8988T (cell line): ENCODE data around the gene TNFRSF4.

ENCODE experiments used
- DNase-seq: peaks from one replicate; pipeline ENCODE4 v3.0.0; 2011

Gene TNFRSF4

GRCh38 chr1:1232208-1232795 is 18.3 kb upstream of the TNFRSF4 start, which contains the start of gene B3GALT6:
B3GALT6 (plus strand) TSS chr1:1232237; CDS start chr1:1232279, 42 bp downstream.
- DNase-seq: no peak

- DNase-seq: peak; percentile 100
These were observed 17.7 kb upstream of the TNFRSF4 start, which contains the start of gene SDF4 for GRCh38 chr1:1231400-1232207. SDF4 (minus strand) TSS chr1:1232001; CDS start chr1:1228772, 3,229 bp downstream.

- DNase-seq: no peak
These were observed 16.9 kb upstream of the TNFRSF4 start for GRCh38 chr1:1230656-1231399.

- no peak for DNase-seq
These were observed 15.8 kb upstream of the TNFRSF4 start for GRCh38 chr1:1229770-1230169.

GRCh38 chr1:1228596-1229321 is 14.8 kb upstream of the TNFRSF4 start:
- DNase-seq: no peak

- DNase-seq: no peak
These were observed 14.2 kb upstream of the TNFRSF4 start for GRCh38 chr1:1228187-1228586.

GRCh38 chr1:1227386-1227785 is 13.4 kb upstream of the TNFRSF4 start:
- no peak for DNase-seq

GRCh38 chr1:1226566-1227362 is 12.8 kb upstream of the TNFRSF4 start:
- no peak for DNase-seq

GRCh38 chr1:1225913-1226312 is 12.0 kb upstream of the TNFRSF4 start:
- no peak for DNase-seq

- DNase-seq: no peak
These were observed 11.4 kb upstream of the TNFRSF4 start for GRCh38 chr1:1225238-1225845.

GRCh38 chr1:1223891-1224290 is 9.9 kb upstream of the TNFRSF4 start:
- no peak for DNase-seq

GRCh38 chr1:1223321-1223720 is 9.4 kb upstream of the TNFRSF4 start:
- DNase-seq: no peak

- DNase-seq: no peak
These were observed 8.7 kb upstream of the TNFRSF4 start for GRCh38 chr1:1222575-1223225.

GRCh38 chr1:1221887-1222574 is 8.1 kb upstream of the TNFRSF4 start:
- no peak for DNase-seq

GRCh38 chr1:1220197-1220596 is 6.2 kb upstream of the TNFRSF4 start:
- no peak for DNase-seq

- no peak for DNase-seq
These were observed 5.4 kb upstream of the TNFRSF4 start for GRCh38 chr1:1219341-1219740.

- no peak for DNase-seq
These were observed 4.7 kb upstream of the TNFRSF4 start for GRCh38 chr1:1218524-1219200.

GRCh38 chr1:1217621-1218523 is 3.9 kb upstream of the TNFRSF4 start:
- peak; percentile 97 for DNase-seq
